ENCODE results near the gene SLC4A2. TPM values are rescaled to one million over a fixed set of nuclear protein-coding genes. Genes with fewer than 3 reads are reported as not detected.

The SLC4A2 gene
- total RNA-seq, 1 donor from 2014 or later = 31.3 TPM

DNA sequence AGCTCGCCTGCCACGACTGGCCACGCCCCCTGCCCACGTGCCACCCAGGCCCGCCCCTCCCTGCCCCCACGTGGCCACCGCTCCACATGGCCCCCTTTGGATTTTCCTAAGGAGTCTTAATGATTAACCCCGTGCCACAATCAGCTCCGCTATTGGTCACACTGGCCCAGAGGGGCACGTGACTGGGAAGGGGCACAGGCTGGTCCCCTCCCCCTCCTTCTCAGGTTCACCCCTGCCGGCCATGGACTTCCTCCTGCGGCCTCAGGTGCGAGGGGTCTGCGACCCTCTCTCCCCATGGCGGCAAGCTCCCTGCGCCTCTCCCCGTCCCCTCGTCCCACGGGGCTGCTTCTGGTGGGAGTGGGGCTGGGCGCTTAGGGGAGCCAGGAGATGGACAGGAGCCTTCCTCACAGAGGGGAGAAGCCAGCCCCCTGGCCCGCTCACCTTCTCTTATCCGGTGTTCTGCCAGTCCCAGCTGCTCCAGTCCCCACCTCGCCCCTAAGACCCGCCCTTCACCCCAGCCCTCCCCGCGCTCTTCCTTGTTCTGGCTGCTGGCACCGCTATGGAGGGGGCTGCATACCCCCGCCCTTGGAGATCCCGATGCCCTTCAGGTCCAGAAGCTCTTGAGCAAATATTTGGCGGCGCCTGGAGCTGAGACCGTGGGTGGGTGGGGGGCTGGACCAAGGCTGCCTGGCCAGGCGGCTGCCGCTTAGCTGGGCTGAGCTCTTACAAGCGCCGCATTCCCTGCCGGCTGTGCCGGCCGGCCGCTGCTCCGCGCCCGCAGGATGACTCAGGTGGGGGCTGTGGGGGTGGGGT, 3.2 kb downstream of the SLC4A2 start:
- Histone ChIP-seq H3K4me1 (ENCODE audit: control insufficient read depth in 3 of 3, insufficient read depth in 3 of 3, low read length in 3 of 3) (peaks cover 37 to 40% (median 39%) of the 10 kb centered on the region in 3 donors), H3K9ac (ENCODE audit: low read depth in 1 of 3, low read length in 3 of 3) (peak overlapping the region in 1 of 3 donors; percentile 33), H3K27me3 (ENCODE audit: control insufficient read depth in 3 of 3, insufficient read depth in 3 of 3, low read length in 3 of 3) (no peaks in the 10 kb centered on the region), H3K9me3 (ENCODE audit: control insufficient read depth in 3 of 3, low read length in 3 of 3) (no peaks in the 10 kb centered on the region), H3K36me3 (ENCODE audit: control insufficient read depth in 3 of 3, insufficient read depth in 3 of 3, low read length in 3 of 3) (peaks cover 19 to 25% (median 20%) of the 10 kb centered on the region in 3 donors), H3K27ac (ENCODE audit: low read depth, low read length) (peak overlapping the region; percentile 7), H3K4me3 (ENCODE audit: low read length in 3 of 3) (peak overlapping the region in 1 of 3 donors; percentile 6)

- H3K4me1 ChIP-seq (ENCODE audit: control insufficient read depth in 3 of 3, insufficient read depth in 3 of 3, low read length in 3 of 3) = peaks cover 37 to 38% (median 37%) of the 10 kb centered on the region in 3 donors
- peak overlapping the region; percentile 7 for H3K27ac ChIP-seq (ENCODE audit: low read depth, low read length)
- peak overlapping the region in 1 of 3 donors; percentile 8 for H3K9ac ChIP-seq (ENCODE audit: low read depth in 1 of 3, low read length in 3 of 3)
- H3K9me3 ChIP-seq (ENCODE audit: control insufficient read depth in 3 of 3, low read length in 3 of 3) = no peaks in the 10 kb centered on the region
- H3K4me3 ChIP-seq (ENCODE audit: low read length in 3 of 3) = no peak overlapping the region
- H3K27me3 ChIP-seq (ENCODE audit: control insufficient read depth in 3 of 3, insufficient read depth in 3 of 3, low read length in 3 of 3) = no peaks in the 10 kb centered on the region
- H3K36me3 ChIP-seq (ENCODE audit: control insufficient read depth in 3 of 3, insufficient read depth in 3 of 3, low read length in 3 of 3) = peaks cover 21 to 30% (median 24%) of the 10 kb centered on the region in 3 donors
These were observed 3.8 kb downstream of the SLC4A2 start for GRCh38 chr7:151063212-151063561.

- H3K36me3 ChIP-seq (ENCODE audit: control insufficient read depth in 3 of 3, insufficient read depth in 3 of 3, low read length in 3 of 3) = peaks cover 25 to 39% (median 32%) of the 10 kb centered on the region in 3 donors
These were observed 5.1 kb downstream of the SLC4A2 start for GRCh38 chr7:151064454-151064853.

DNA sequence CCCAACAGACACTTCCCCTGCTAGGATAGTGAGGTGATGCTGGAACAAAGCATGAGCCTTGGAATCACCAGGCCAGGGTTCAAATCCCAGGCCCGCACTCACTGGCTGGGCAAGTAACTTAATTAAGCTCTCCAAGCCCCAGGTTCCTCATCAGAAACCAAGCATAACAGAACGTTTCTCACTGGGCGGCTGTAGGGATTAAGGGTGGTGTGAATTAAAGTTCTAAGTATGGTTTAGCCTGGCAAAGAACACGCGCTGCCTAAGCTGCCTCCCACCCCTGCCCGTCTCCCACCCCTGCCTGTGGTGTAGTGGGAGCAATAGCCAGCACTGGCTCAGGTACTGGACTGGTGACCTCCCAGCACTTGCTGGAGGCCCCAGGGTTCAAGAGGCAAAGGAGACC, 5.6 kb downstream of the SLC4A2 start:
- no peak overlapping the region for H3K9ac ChIP-seq (ENCODE audit: low read depth in 1 of 3, low read length in 3 of 3)
- H3K27me3 ChIP-seq (ENCODE audit: control insufficient read depth in 3 of 3, insufficient read depth in 3 of 3, low read length in 3 of 3) = no peaks in the 10 kb centered on the region
- peaks cover 24 to 27% (median 27%) of the 10 kb centered on the region in 3 donors for H3K4me1 ChIP-seq (ENCODE audit: control insufficient read depth in 3 of 3, insufficient read depth in 3 of 3, low read length in 3 of 3)
- H3K27ac ChIP-seq (ENCODE audit: low read depth, low read length) = no peak overlapping the region
- peaks cover 28 to 44% (median 37%) of the 10 kb centered on the region in 3 donors for H3K36me3 ChIP-seq (ENCODE audit: control insufficient read depth in 3 of 3, insufficient read depth in 3 of 3, low read length in 3 of 3)
- H3K9me3 ChIP-seq (ENCODE audit: control insufficient read depth in 3 of 3, low read length in 3 of 3) = no peaks in the 10 kb centered on the region
- no peak overlapping the region for H3K4me3 ChIP-seq (ENCODE audit: low read length in 3 of 3)

More at GRCh38 chr7:151064454-151064853, 5.1 kb downstream of the SLC4A2 start:
- H3K27me3 ChIP-seq (ENCODE audit: control insufficient read depth in 3 of 3, insufficient read depth in 3 of 3, low read length in 3 of 3) = no peaks in the 10 kb centered on the region
- no peaks in the 10 kb centered on the region for H3K9me3 ChIP-seq (ENCODE audit: control insufficient read depth in 3 of 3, low read length in 3 of 3)
- H3K27ac ChIP-seq (ENCODE audit: low read depth, low read length) = no peak overlapping the region
- H3K4me1 ChIP-seq (ENCODE audit: control insufficient read depth in 3 of 3, insufficient read depth in 3 of 3, low read length in 3 of 3) = peaks cover 26 to 27% (median 27%) of the 10 kb centered on the region in 3 donors
- no peak overlapping the region for H3K9ac ChIP-seq (ENCODE audit: low read depth in 1 of 3, low read length in 3 of 3)
- H3K4me3 ChIP-seq (ENCODE audit: low read length in 3 of 3) = no peak overlapping the region

DNA sequence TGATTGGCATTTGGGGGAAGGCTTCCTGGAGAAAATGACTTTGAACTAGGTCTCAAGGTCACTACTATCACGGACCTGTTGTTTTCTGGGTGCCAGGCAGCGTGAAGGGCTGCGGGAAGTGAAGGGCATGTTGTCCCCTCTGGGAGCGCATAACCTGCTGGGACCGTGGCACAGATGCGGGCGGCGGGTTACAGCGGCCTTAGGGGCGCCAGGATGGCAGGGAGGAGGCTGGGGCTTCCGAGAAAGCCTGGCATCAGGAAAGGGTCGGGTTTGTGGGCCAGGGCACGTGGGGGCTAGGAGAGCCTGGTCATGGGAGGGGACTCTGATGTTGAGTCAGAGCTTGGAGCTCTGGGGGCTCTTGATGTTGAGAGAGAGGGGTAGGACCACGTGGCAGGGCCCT, 6.1 kb downstream of the SLC4A2 start:
- Histone ChIP-seq H3K9ac (ENCODE audit: low read depth in 1 of 3, low read length in 3 of 3) (no peak overlapping the region), H3K4me1 (ENCODE audit: control insufficient read depth in 3 of 3, insufficient read depth in 3 of 3, low read length in 3 of 3) (peaks cover 19 to 22% (median 22%) of the 10 kb centered on the region in 3 donors), H3K27me3 (ENCODE audit: control insufficient read depth in 3 of 3, insufficient read depth in 3 of 3, low read length in 3 of 3) (no peaks in the 10 kb centered on the region), H3K4me3 (ENCODE audit: low read length in 3 of 3) (no peak overlapping the region), H3K27ac (ENCODE audit: low read depth, low read length) (no peak overlapping the region), H3K36me3 (ENCODE audit: control insufficient read depth in 3 of 3, insufficient read depth in 3 of 3, low read length in 3 of 3) (peaks cover 34 to 50% (median 42%) of the 10 kb centered on the region in 3 donors), H3K9me3 (ENCODE audit: control insufficient read depth in 3 of 3, low read length in 3 of 3) (no peaks in the 10 kb centered on the region)

DNA sequence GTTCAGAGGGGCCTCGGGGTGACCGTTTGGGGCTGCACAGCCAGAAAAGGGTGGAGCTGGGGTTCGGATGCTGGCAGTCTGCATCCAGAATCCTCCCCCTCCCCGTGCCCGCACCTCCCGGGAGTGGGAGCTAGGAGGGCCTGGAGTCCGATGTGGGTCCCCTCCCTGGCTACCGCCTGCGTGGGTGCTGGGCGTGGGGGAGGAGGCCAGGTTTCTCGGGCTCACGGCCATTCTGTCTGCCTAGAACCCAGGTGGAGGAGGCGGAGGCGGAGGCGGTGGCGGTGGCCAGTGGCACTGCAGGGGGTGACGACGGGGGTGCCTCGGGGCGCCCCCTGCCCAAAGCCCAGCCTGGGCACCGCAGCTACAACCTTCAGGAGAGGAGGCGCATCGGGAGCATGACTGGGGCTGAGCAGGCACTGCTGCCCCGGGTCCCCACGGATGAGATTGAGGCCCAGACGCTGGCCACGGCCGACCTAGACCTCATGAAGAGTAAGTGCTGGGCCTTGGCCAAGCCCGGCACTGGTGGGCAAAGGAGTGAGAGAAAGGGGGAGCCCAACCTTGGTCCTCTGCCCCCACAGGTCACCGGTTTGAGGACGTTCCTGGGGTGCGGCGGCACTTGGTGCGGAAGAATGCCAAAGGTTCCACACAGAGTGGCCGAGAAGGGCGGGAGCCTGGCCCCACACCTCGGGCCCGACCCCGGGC, 7.0 kb downstream of the SLC4A2 start:
- no peak overlapping the region for H3K4me3 ChIP-seq (ENCODE audit: low read length in 3 of 3)
- H3K27ac ChIP-seq (ENCODE audit: low read depth, low read length) = no peak overlapping the region
- no peaks in the 10 kb centered on the region for H3K9me3 ChIP-seq (ENCODE audit: control insufficient read depth in 3 of 3, low read length in 3 of 3)
- H3K27me3 ChIP-seq (ENCODE audit: control insufficient read depth in 3 of 3, insufficient read depth in 3 of 3, low read length in 3 of 3) = no peaks in the 10 kb centered on the region
- H3K4me1 ChIP-seq (ENCODE audit: control insufficient read depth in 3 of 3, insufficient read depth in 3 of 3, low read length in 3 of 3) = peaks cover 11 to 13% (median 13%) of the 10 kb centered on the region in 3 donors
- H3K36me3 ChIP-seq (ENCODE audit: control insufficient read depth in 3 of 3, insufficient read depth in 3 of 3, low read length in 3 of 3) = peaks cover 40 to 55% (median 51%) of the 10 kb centered on the region in 3 donors
- H3K9ac ChIP-seq (ENCODE audit: low read depth in 1 of 3, low read length in 3 of 3) = no peak overlapping the region

DNA sequence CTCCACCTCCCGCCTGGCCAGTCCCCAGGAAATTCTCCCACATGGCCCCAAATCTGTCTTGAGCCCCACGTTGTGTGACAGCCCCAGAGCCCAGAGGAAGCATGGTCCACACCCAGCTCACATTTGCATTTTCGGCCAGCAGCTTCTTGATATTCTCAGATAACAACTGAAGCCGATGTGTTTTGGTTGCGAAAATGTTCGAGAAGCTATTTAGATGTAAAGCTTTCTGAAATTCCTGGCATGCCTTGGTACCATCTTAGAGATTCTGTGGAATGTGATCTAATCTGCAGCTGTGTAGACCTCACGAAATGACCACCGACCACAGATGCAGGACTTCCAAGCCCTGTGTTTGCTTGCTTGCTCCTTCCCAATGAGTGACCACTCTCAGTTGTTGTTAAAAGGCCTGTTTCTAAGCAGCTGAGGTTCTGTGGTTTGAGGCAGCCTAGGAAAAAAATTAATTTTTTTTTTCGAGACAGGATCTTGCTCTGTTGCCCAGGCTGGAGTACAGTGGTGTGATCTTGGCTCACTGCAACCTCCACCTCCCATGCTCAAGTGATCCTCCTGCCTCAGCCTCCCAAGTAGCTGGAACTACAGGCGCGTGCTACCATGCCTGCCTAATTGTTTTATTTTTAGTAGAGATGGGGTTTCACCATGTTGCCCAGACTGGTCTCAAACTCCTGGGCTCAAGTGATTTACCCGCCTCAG, 8.8 kb downstream of the SLC4A2 start:
- Histone ChIP-seq H3K4me1 (ENCODE audit: control insufficient read depth in 3 of 3, insufficient read depth in 3 of 3, low read length in 3 of 3) (peaks cover 0 to 3% (median 3%) of the 10 kb centered on the region in 3 donors), H3K4me3 (ENCODE audit: low read length in 3 of 3) (no peak overlapping the region), H3K9me3 (ENCODE audit: control insufficient read depth in 3 of 3, low read length in 3 of 3) (no peaks in the 10 kb centered on the region), H3K9ac (ENCODE audit: low read depth in 1 of 3, low read length in 3 of 3) (no peak overlapping the region), H3K27me3 (ENCODE audit: control insufficient read depth in 3 of 3, insufficient read depth in 3 of 3, low read length in 3 of 3) (no peaks in the 10 kb centered on the region), H3K27ac (ENCODE audit: low read depth, low read length) (no peak overlapping the region), H3K36me3 (ENCODE audit: control insufficient read depth in 3 of 3, insufficient read depth in 3 of 3, low read length in 3 of 3) (peaks cover 46 to 66% (median 58%) of the 10 kb centered on the region in 3 donors)

DNA sequence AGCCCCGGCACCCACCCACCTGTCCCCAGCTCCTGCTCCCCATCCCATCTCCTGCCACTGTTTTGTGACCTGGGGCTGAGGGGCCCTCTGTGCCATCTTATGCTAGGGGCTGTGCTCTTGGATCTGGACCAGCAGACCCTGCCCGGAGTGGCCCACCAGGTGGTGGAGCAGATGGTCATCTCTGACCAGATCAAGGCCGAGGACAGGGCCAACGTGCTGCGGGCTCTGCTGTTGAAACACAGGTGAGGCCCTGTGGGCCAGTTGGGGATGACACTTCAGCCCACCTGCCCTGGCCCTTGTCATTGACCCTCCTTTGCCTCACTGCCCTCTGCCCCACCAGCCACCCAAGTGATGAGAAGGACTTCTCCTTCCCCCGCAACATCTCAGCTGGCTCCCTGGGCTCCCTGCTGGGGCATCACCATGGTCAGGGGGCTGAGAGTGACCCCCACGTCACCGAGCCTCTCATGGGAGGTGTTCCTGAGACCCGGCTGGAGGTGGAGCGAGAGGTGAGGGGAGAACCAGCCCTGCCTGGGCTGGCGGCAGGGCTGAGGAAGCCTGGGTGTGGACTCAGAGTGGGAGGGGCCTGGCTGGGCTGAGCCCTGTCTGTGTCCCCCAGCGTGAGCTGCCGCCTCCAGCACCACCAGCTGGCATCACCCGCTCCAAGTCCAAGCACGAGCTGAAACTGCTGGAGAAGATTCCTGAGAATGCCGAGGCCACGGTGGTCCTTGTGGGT, 10.6 kb downstream of the SLC4A2 start:
- H3K4me3 ChIP-seq (ENCODE audit: low read length in 3 of 3) = no peak overlapping the region

DNA sequence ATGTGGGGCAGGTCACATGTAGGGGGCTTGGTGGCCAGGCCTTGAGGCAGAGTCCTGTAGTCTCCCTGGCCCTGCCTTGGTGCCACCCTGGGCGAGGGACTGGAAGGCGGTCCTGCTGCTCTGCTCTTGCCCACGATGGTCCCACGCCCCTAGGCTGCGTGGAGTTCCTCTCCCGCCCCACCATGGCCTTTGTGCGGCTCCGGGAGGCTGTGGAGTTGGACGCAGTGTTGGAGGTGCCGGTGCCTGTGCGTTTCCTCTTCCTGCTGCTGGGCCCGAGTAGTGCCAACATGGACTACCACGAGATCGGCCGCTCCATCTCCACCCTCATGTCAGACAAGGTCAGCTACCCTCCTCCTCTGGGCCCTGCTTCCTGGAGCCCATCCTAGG, 11.2 kb downstream of the SLC4A2 start:
- H3K36me3 ChIP-seq (ENCODE audit: control insufficient read depth in 3 of 3, insufficient read depth in 3 of 3, low read length in 3 of 3) = peaks cover 56 to 71% (median 62%) of the 10 kb centered on the region in 3 donors
- H3K4me1 ChIP-seq (ENCODE audit: control insufficient read depth in 3 of 3, insufficient read depth in 3 of 3, low read length in 3 of 3) = no peaks in the 10 kb centered on the region
- H3K27me3 ChIP-seq (ENCODE audit: control insufficient read depth in 3 of 3, insufficient read depth in 3 of 3, low read length in 3 of 3) = no peaks in the 10 kb centered on the region
- H3K9me3 ChIP-seq (ENCODE audit: control insufficient read depth in 3 of 3, low read length in 3 of 3) = no peaks in the 10 kb centered on the region
- H3K9ac ChIP-seq (ENCODE audit: low read depth in 1 of 3, low read length in 3 of 3) = no peak overlapping the region
- no peak overlapping the region for H3K4me3 ChIP-seq (ENCODE audit: low read length in 3 of 3)
- no peak overlapping the region for H3K27ac ChIP-seq (ENCODE audit: low read depth, low read length)

More for the DNA sequence above, 10.6 kb downstream of the SLC4A2 start:
- Histone ChIP-seq H3K4me1 (ENCODE audit: control insufficient read depth in 3 of 3, insufficient read depth in 3 of 3, low read length in 3 of 3) (no peaks in the 10 kb centered on the region), H3K36me3 (ENCODE audit: control insufficient read depth in 3 of 3, insufficient read depth in 3 of 3, low read length in 3 of 3) (peaks cover 56 to 72% (median 62%) of the 10 kb centered on the region in 3 donors), H3K9ac (ENCODE audit: low read depth in 1 of 3, low read length in 3 of 3) (no peak overlapping the region), H3K27me3 (ENCODE audit: control insufficient read depth in 3 of 3, insufficient read depth in 3 of 3, low read length in 3 of 3) (no peaks in the 10 kb centered on the region), H3K27ac (ENCODE audit: low read depth, low read length) (no peak overlapping the region), H3K9me3 (ENCODE audit: control insufficient read depth in 3 of 3, low read length in 3 of 3) (no peaks in the 10 kb centered on the region)
